ENCODE results near the gene ZNRF3.
A peak's percentile ranks its signal among the peaks of the same experiment; 100 is the strongest.

The ZNRF3 gene

DNA sequence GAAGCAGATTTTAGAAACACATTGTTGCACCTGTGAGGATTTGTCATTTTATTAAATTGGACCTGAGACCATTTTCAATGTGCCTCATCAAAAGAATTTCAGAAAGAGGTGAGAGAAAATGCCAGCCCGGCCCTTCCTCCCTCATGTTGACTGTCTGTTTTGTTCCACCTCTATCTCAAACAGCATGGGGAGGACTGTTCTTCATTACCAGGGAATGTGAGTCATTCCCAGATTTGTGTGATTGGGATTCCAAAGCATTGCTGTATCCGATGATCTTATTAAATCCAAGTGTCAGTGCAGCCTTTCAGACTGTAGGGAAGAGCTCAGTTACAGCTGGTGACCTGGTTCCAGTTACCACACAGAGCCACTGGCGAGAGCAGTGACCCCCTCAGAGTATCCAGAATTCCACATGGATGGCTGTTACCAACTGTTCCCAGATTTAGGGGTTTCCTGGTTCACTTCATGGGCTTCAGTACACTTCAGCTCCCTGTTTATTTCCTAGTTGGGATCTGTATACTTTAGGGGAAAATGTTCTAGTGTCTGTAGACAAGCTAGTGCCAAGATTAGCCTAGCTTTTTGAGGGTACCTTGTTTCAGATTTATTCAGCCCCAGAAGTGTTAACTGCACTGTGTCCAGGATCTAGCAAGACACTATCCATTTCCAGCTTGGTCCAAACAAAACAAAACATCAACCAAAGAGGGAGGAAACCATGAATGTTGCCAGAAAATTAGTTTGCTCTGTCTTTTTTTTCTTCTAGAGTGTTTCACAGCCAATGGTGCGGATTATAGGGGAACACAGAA, 210.3 kb downstream of the ZNRF3 start:
- TF ChIP-seq ZC3H10 (CRISPR knock-in tag; IDR thresholded peaks at IDR 0.05) (no peak), ESRRG (CRISPR knock-in tag; IDR thresholded peaks at IDR 0.05) (no peak), OSR1 (CRISPR knock-in tag; IDR thresholded peaks at IDR 0.05) (no peak), RARB (CRISPR knock-in tag; IDR thresholded peaks at IDR 0.05) (no peak), ZFP3 (CRISPR knock-in tag; IDR thresholded peaks at IDR 0.05) (no peak), ISL1 (CRISPR knock-in tag; IDR thresholded peaks at IDR 0.05) (no peak), TCF4 (CRISPR knock-in tag; IDR thresholded peaks at IDR 0.05; ENCODE audit: borderline replicate concordance) (0 out of 2 replicates have a peak, but pooled peaks have one; percentile 45)
- TF ChIP-seq, protein P1, sequence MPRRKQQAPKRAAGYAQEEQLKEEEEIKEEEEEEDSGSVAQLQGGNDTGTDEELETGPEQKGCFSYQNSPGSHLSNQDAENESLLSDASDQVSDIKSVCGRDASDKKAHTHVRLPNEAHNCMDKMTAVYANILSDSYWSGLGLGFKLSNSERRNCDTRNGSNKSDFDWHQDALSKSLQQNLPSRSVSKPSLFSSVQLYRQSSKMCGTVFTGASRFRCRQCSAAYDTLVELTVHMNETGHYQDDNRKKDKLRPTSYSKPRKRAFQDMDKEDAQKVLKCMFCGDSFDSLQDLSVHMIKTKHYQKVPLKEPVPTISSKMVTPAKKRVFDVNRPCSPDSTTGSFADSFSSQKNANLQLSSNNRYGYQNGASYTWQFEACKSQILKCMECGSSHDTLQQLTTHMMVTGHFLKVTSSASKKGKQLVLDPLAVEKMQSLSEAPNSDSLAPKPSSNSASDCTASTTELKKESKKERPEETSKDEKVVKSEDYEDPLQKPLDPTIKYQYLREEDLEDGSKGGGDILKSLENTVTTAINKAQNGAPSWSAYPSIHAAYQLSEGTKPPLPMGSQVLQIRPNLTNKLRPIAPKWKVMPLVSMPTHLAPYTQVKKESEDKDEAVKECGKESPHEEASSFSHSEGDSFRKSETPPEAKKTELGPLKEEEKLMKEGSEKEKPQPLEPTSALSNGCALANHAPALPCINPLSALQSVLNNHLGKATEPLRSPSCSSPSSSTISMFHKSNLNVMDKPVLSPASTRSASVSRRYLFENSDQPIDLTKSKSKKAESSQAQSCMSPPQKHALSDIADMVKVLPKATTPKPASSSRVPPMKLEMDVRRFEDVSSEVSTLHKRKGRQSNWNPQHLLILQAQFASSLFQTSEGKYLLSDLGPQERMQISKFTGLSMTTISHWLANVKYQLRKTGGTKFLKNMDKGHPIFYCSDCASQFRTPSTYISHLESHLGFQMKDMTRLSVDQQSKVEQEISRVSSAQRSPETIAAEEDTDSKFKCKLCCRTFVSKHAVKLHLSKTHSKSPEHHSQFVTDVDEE (CRISPR knock-in tag; IDR thresholded peaks at IDR 0.05) = peak; percentile 52; the same call in 1 of the 2 replicates
- TF ChIP-seq, protein P2, sequence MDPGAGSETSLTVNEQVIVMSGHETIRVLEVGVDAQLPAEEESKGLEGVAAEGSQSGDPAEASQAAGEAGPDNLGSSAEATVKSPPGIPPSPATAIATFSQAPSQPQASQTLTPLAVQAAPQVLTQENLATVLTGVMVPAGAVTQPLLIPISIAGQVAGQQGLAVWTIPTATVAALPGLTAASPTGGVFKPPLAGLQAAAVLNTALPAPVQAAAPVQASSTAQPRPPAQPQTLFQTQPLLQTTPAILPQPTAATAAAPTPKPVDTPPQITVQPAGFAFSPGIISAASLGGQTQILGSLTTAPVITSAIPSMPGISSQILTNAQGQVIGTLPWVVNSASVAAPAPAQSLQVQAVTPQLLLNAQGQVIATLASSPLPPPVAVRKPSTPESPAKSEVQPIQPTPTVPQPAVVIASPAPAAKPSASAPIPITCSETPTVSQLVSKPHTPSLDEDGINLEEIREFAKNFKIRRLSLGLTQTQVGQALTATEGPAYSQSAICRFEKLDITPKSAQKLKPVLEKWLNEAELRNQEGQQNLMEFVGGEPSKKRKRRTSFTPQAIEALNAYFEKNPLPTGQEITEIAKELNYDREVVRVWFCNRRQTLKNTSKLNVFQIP (CRISPR knock-in tag; IDR thresholded peaks at IDR 0.05; ENCODE audit: borderline replicate concordance, low read depth) = no peak
- TF ChIP-seq, protein P3, sequence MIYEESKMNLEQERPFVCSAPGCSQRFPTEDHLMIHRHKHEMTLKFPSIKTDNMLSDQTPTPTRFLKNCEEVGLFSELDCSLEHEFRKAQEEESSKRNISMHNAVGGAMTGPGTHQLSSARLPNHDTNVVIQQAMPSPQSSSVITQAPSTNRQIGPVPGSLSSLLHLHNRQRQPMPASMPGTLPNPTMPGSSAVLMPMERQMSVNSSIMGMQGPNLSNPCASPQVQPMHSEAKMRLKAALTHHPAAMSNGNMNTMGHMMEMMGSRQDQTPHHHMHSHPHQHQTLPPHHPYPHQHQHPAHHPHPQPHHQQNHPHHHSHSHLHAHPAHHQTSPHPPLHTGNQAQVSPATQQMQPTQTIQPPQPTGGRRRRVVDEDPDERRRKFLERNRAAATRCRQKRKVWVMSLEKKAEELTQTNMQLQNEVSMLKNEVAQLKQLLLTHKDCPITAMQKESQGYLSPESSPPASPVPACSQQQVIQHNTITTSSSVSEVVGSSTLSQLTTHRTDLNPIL (CRISPR knock-in tag; IDR thresholded peaks at IDR 0.05; ENCODE audit: low read depth) = no peak
- TF ChIP-seq, protein P4, sequence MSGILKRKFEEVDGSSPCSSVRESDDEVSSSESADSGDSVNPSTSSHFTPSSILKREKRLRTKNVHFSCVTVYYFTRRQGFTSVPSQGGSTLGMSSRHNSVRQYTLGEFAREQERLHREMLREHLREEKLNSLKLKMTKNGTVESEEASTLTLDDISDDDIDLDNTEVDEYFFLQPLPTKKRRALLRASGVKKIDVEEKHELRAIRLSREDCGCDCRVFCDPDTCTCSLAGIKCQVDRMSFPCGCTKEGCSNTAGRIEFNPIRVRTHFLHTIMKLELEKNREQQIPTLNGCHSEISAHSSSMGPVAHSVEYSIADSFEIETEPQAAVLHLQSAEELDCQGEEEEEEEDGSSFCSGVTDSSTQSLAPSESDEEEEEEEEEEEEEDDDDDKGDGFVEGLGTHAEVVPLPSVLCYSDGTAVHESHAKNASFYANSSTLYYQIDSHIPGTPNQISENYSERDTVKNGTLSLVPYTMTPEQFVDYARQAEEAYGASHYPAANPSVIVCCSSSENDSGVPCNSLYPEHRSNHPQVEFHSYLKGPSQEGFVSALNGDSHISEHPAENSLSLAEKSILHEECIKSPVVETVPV (CRISPR knock-in tag; IDR thresholded peaks at IDR 0.05) = no peak
- peak; percentile 95 for ATAC-seq

DNA sequence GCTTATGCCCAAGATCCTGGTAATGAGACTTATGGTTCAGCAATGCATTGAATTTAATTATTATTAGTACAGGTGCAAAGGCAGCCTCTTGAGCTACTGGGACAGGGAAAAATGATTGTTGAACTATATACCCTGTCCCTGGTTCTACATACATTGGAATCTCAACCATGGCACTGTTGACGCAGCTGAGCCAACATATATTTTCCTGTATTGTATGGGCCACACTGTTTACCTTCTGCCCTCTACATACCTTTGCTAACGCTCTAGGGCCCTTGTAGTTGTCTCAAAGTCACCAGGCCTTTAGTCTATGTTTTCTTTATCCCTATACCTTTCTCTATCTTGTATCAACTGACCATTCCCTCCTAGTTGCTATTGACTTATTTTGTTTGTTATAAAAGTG, 212.1 kb downstream of the ZNRF3 start:
- ATAC-seq = no peak
- no peak for TF ChIP-seq ZNF70 (CRISPR knock-in tag; IDR thresholded peaks at IDR 0.05)
- no peak for TF ChIP-seq BACH2 (CRISPR knock-in tag; IDR thresholded peaks at IDR 0.05; ENCODE audit: borderline replicate concordance)
- no peak for TF ChIP-seq TOX (CRISPR knock-in tag; IDR thresholded peaks at IDR 0.05; ENCODE audit: borderline replicate concordance)
- no peak for TF ChIP-seq PPARA (CRISPR knock-in tag; IDR thresholded peaks at IDR 0.05; ENCODE audit: borderline replicate concordance)

DNA sequence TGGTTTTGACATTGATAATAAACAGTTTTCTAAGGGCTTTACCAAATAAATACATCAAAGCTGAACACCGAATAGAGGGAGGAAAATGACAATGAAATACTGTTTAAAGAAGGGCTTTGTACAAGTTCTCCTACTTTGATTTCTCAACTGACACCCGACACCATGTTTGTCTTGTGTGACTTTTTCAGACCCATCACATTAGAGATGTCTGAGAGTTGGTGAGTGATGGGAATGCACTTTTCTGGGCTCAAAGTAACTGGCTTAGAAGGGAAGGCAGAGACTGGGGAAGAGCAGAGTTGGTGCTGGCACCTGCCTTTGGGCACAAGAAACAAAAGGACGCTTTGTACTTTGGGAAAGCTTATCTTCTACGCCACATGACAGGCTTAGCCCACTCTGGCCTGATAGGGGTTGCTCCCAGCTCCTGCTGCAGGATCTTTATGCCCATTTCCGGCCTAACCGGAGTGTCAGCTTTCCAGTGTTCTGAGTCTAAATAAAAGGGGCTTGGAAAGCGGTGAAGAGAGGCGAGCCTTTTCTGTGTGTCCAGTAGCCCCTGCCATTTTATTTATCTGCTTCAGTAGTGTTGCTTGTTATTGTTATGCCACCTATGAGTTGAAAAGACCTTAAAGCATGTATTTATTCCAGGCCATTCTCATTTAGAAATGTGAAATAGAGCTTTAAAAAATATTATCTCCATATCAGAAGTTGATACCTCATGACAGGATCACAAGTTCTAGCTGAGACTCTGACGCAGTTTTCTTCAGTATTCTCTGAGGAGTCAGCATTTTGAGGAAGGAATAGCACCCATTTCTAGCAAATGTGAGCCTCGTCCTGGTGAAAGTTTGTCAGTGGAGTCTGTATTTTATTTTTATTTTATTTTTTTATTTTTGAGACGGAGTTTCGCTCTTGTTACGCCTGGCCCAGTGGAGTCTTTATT, 213.6 kb downstream of the ZNRF3 start:
- TF ChIP-seq ARNTL (CRISPR knock-in tag; IDR thresholded peaks at IDR 0.05; ENCODE audit: borderline replicate concordance, low read depth) (no peak), ISL1 (CRISPR knock-in tag; IDR thresholded peaks at IDR 0.05) (no peak), ZNF565 (CRISPR knock-in tag; conservative IDR thresholded peaks at IDR 0.05; ENCODE audit: low read depth) (no peak), GLIS3 (CRISPR knock-in tag; IDR thresholded peaks at IDR 0.05) (no peak), ZNF8 (CRISPR knock-in tag; IDR thresholded peaks at IDR 0.05) (no peak), SNAI2 (CRISPR knock-in tag; IDR thresholded peaks at IDR 0.05) (no peak), OSR1 (CRISPR knock-in tag; IDR thresholded peaks at IDR 0.05) (no peak), ZNF70 (CRISPR knock-in tag; IDR thresholded peaks at IDR 0.05) (no peak)
- no peak for ATAC-seq

Data from SK-N-SH treated with all-trans-retinoic acid at 6 μM for 48 hours (cell line).